ENCODE measurements around the gene ARF5. TPM values are rescaled to one million over a fixed set of nuclear protein-coding genes. Genes with fewer than 3 reads are reported as not detected.
A peak's percentile ranks its signal among the peaks of the same experiment; 100 is the strongest.
"Not testable (repeated sequence)": the region's sequence is repeated elsewhere in the genome, so short reads cannot be mapped to it uniquely, and the experiment has no call there.

ARF5 gene
- total RNA-seq (ENCODE audit: insufficient read depth, low replicate concordance): 139 TPM

DNA sequence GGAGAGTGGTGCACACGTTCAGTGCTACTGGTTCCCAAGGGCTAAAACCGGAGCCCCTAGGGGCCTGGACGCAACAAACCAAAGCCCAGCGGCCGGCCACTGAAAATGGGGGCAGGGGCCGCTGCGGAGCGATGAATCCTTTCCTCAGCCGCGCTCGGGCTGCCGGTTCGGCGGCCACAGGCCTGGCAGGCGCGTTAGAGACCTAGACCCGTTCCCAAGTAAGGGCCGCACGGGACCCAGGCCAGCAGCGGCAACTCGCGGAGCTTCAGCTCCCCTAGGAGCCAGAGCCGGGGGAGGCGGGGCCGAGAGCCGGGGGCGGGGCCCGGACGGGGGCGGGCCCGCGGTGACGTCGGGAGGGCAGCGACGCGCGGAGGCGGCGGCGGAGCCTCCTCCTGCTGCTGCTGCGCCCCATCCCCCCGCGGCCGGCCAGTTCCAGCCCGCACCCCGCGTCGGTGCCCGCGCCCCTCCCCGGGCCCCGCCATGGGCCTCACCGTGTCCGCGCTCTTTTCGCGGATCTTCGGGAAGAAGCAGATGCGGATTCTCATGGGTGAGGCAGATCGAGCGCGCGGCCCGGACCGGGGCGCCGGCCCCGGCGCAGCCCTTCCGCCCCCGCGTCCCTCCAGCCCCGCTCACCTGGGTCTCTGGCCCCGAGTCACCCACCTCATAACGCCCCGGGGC is at the start of gene ARF5:
Gene ARF5 (plus strand): TSS at position 393 of the 678 bp plus-strand sequence. CDS start 88 bp downstream, at position 481.
- peak; percentile 93 for DNase-seq (ENCODE audit: low spot score)

DNA sequence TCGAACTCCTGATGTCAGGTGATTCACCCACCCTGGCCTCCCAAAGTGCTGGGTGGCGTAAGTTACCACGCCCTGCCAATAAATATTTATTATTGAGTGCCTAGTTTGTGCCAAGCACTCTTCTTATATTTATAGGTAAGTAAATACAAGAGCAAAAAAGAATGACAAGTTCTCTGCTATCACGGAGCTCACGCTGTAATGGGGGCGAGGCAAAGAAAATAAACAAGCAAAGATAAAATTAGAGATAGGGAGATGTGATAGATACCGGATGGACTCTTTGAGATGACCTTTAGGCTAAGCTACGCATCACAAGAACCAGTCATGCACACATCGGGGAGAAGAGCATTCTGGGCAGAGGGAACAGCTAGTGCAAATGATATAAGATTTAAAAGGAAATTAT is 49.1 kb upstream of the ARF5 start:
- DNase-seq (ENCODE audit: low spot score): no peak

DNA sequence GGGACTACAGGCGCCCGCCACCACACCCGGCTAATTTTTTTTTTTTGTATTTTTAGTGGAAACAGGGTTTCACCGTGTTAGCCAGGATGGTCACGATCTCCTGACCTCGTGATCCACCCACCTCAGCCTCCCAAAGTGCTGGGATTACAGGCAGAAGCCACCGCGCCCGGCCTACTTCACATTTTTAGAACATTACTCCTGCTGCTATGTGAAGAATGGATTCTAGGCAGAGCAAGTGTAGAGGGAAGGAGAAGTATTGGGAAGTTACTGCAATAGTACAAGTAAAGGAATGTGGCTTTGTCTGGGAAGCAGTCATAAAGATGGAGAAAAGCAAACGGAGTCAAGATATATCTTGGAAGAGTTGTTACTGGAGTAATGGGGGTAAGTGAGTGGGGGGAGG is 47.8 kb upstream of the ARF5 start:
- not testable (repeated sequence) for DNase-seq (ENCODE audit: low spot score)

DNA sequence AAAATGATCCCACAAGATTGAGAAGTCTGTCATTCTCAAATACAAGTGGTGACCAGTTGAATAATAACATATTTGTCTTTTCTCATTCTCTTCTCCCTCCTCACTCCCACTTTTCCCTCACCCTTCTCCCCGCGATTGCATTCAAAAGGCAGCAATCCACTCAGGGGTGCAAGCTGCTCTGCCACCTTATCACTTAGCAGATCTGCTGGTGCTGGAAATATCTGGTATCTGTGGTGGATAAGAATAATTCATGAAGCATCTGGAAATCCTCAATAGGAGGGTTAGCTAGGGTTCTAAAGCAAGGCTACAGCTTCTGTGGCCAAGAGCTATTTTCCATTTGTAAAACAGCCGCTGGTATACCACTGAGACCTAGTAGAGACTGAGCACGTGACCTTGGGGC is 46.7 kb upstream of the ARF5 start:
- no peak for DNase-seq (ENCODE audit: low spot score)

DNA sequence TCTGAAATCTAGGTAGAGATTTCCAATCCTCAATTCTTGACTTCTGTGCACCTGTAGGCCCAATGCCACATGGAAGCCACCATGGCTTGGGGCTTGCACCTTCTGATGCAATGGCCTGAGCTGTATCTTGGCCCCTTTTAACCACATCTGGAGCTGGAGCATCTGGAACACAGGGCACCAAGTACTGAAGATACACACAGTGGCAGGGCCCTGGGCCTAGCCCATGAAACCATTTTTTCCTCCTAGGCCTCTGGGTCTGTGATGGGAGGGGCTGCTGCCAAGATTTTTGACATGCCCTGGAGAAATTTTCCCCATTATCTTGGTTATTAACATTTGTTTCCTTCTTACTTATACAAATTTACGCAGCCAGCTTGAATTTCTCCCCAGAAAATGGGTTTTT is 41.9 kb upstream of the ARF5 start:
- DNase-seq (ENCODE audit: low spot score): no peak

DNA sequence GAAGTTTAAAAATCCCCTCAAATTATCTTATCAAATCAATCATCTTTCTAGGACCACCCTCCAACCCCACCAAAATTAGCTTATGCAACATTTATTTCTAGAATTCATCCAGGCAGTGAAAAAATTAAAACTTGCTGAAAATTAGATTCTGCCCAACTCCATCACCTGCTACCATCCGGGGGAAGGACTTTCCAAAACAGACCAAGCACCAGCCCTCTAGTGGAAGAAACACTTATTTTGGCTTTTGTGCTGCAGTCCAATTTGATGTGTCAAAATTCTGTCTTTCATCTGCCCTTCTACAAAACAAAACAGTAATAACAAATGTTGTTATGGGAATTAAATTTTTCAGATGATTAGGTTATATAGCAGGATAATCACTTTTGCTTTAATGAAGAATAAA is 38.0 kb upstream of the ARF5 start:
- DNase-seq (ENCODE audit: low spot score): no peak

DNA sequence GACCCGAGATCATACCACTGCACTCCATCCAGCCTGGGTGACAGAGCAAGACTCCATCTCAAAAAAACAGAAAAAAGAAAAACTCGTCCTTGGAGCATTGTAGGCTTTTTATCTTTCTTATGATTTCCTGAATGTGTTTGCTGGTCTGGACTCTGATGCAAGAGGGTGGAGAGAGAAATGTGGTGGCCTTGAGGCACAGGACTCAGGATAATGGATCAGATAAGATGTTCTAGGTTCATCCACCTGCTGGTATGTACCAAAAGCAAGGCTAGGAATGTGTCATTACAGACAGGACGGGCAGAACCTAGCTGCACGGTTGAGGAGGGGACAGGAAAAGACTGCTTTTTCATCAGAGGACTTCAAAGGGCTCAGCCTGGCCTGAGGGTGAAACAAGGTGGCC is 36.3 kb upstream of the ARF5 start:
- DNase-seq (ENCODE audit: low spot score): no peak

DNA sequence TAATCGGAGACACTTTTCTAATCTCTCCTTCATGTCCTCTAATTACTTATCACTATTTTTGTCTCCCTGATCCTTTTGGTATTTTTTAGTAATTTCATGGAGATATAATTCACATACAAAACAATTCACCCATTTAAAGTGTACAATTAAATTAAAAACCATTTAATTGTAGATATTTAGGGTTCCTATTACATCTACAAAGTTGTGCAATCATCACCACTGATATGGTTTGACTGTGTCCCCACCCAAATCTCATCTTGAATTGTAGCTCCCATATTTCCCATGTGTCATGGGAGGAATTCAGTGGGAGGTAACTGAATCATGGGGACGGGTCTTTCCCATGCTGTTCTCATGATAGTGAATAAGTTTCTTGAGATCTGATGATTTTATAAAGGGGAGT is 31.8 kb upstream of the ARF5 start:
- no peak for DNase-seq (ENCODE audit: low spot score)

DNA sequence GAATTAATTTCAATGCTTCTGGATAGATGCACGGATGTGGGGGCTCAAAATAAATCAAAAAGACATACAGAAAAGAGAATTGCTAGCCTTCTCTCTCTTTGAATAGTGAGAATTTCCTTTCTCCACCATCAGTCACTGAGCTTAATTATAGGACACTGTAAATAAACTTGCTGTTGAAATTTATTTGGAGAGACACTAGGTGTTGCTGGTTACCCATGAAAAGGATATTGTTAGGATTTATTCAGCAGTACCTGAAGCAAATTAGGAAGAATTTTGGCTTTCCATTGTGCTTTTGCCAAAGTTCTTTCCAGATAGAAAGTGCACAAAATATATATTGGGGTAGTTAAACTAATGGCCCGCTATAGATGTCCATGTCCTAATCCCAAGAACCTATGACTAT is 30.4 kb upstream of the ARF5 start:
- no peak for DNase-seq (ENCODE audit: low spot score)

DNA sequence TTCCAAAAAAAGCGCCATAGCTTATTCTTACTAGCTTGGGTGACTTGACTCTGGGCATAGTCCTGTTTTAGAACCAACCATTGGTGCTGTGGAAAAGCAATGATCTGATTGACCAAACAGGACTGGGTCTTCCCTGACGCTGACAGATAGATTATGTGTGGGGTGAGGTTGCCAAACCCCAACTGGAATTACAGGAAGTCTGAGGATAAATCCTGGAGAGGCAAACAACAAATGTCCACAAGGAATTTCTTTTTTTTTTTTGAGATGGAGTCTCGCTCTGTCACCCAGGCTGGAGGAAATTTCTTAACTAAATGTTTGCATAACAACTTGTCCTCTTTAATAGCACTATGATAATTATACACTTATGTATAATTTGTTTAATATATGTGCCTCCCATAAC is 22.0 kb upstream of the ARF5 start:
- DNase-seq (ENCODE audit: low spot score): no peak

DNA sequence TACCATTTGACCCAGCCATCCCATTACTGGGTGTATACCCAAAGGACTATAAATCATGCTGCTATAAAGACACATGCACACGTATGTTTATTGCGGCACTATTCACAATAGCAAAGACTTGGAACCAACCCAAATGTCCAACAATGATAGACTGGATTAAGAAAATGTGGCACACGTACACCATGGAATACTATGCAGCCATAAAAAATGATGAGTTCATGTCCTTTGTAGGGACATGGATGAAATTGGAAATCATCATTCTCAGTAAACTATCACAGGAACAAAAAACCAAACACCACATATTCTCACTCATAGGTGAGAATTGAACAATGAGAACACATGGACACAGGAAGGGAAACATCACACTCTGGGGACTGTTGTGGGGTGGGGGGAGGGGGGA is 20.2 kb upstream of the ARF5 start:
- DNase-seq (ENCODE audit: low spot score): not testable (repeated sequence)

DNA sequence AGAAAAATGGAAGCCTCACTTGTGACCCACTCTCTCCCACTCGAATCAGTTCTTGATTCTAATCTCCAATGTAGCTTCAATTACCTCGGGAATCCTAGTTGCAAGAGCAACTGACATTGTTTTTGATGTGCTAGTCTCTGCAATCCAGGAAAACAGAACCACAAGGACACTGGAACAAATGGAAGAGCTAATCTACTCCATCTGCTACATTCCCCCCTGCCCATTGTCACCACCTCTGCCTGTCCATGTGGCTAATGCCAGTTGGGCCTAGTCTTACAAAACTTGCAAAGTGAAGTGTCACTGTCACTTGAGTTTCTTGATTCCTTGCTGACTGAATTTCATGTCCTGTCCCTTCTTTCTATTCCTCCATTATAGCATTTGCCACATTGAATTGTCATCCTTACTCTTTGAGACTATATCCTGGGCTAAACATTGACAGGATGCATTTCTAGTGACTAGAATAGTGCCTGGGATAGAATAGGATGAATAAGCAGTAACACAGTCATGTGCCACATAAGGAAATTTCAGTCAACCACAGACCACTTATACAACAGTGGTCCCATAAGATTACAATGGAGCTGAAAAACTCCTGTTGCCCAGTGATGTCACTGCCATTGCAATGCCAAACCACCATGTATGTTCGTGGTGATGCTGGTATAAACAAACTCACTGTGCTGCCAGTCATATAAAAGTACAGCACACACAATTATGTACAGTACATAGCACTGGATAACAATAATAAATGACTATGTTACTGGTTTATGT is 16.3 kb upstream of the ARF5 start:
- DNase-seq (ENCODE audit: low spot score): no peak

DNA sequence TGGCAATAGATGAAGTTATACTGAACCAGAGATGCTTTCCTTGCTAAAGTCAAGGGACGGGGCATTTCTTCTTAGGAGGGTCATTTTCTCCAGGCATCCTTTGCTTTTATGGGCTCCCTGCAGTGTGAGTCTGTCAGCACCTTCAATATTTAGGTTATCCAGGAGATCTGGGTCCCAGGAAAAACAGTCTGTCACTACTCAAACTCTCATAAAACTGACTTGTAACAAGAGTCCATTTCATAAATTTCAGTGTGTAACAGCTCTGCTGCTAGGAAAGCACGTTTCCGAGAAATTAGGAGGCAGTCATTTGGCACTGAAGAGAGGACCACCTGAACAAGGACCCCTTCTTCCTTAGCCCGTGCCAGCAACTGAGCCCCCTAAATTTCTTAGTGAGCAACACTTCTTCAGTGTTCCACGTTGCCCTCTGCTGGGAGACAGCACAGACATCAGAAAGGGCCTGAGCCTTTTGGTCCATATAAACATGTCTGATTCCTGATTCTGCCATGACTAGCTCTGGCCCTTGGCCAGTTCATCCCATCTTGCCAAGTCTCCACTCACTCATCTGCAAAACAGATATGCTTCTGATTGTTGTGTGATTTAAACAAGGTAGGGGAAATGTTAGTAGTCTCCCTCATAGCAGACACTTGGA is 10.1 kb upstream of the ARF5 start:
- no peak for DNase-seq (ENCODE audit: low spot score)

DNA sequence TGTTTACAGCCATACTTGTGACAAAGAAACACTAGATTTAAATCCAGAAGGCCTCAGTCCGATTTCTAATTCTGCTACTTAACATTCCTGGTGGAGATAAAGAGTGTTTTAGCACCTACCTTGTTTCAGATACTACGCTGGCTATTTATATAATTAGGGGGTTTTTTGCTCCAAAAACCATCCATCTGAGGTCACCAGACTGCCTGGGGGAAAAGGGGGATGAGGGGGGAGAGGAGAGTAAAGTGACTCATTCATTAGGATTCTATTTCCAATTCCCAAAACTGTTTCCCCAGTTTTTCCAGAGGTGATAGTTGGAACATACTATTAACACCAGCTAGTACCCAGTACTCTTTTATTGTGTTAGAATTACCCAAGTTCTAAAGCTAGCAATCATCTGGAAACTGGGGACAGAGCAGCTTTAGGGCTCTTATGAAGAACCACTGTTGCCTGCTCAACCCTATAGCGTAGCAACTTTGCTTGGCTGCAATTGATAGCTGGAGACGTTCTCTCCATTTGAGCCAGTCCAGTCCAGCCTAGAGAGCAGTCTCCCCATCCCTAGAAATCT is 9.4 kb upstream of the ARF5 start:
- DNase-seq (ENCODE audit: low spot score): no peak

DNA sequence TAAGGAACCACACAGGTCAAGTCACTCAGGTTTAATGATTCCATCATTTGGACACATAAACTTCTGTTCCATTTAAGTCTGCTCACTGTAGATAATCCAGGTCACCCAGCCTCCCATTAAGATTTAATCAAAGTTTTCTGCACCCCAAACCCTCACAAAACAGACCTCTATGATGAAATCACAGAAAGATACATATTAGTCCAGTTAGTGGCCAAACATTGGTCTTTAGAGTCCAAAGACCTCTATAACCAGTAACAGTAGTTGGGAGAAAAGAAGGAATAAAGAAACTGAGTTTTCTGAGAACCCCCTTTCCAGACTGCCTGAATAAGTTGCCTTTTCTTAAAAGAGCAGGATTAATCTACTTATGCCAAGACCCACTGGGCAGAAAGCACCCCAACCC is 7.6 kb upstream of the ARF5 start:
- DNase-seq (ENCODE audit: low spot score): no peak

DNA sequence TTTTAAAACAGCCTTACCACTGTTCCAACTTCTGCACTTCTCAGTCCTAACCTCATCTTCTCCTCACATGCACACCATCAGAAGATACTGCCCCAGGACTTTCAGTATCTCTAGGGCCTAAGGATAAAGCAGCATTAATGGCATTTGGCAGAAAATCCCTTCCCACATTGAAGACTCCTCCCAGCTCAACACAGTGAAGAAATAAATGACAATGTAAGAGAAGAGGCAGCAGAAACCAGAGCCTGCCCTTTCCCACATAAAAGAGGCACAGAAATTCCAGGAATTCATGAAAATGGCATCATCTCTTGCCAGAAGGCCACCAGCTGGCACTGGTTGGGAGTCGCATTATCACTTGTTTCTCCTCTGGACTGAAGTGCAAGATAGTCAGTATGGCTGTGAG is 6.5 kb upstream of the ARF5 start:
- DNase-seq (ENCODE audit: low spot score): no peak

DNA sequence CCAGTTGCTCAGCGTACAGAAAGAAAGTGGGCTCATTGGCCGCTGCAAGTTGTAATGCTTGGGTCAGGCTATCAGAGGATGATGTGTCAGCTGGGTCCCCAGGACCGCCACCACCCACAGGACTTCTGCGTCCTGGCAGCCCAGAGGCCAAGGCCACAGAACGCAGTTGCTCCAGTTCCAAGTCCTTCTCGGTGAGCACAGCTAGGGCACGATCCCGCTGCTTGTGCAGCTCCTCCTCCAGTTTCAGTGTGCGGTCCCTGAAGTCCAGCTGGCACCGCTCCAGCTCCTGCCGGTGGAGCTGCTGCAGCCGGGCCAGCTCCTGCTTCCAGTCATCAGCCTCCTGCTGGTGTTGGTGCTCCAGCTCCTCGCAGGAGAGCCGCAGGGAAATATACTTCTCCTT is 5.8 kb upstream of the ARF5 start:
- no peak for DNase-seq (ENCODE audit: low spot score)

DNA sequence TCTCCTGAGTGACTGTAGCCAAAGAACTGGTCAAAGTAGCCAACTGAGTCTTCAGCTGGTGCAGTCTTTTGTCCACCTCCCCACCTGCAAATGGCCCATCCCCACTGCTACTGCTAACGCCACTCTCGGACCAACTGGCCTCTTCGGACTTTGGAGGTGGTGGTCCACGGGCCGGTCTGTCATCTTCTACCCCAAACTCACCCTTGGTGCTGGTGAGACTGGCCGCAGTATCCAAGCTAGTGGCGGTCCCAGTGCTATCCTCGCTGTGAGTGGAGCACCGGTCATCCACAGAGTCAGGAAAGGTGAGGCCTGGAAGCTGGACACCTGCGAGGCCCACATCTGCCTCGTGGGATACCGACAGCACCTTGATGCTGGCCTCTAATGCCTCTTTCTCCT is 3.6 kb upstream of the ARF5 start:
- no peak for DNase-seq (ENCODE audit: low spot score)

DNA sequence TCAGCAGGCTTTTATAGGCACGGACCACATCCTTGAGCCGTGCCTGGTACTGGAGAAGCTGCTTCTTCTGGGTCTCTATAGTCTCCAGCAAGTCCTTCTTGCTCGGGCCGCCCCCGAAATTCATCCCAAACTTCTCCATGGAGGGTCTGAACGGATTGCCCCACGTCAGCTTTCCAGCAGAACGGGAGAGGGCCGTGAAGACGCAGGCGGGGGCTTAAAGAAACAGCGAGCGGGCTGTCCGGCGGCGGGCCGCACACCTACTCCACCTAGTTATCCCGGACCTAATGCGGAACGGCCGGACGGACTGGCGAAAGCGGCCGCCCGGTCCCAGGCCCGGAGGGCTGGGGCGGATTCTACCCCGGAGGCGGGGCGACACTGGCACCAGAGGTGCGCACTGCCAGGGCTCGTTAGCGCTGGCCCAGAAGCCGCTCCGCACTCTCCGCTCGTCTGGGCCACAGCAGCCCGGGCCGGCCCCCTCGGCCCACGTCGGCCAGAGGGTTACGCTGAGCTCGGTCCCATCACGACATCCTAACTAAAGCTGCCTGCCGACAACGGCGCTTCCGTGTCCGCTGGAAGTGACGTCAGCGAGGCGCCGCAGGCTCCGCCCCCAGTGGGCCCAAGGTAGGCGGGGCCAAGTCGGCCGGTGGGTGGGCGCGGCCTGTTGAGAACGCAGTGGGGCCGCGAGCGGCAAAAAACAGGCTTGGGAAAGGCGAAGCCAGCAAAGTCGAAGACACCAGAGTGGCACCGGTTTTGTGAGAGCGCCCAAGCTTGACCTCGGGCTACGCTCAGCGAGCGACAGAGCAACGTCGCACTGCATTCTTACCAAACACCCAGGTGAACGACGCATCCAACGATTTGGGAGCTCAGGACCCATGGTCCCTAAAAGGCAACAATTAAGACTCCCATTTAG is 2.9 kb upstream of the ARF5 start, which contains the start of gene GCC1:
Gene GCC1 (minus strand): TSS at position 553 of the 910 bp plus-strand sequence. CDS start 414 bp downstream, at position 139.
- peak; percentile 92 for DNase-seq (ENCODE audit: low spot score)

DNA sequence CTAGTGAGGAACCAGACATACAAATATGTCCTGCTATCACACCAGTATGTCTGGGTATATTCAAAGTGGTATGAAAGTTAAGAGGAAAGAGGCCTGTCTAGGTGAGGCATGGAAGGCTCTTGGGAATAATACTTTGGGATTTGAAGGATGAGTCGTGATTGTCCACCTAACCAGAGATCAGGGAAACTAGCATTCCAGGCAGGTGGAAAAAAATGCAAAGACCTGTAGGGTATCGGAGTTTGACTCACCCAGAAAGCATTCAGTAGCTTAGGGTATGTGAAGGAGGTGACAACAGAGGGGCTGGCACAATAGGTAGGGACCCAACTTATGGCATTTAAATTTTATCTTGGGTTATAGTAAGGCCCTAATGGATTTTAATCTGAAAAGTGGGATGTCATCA is 1.9 kb upstream of the ARF5 start:
- DNase-seq (ENCODE audit: low spot score): no peak

DNA sequence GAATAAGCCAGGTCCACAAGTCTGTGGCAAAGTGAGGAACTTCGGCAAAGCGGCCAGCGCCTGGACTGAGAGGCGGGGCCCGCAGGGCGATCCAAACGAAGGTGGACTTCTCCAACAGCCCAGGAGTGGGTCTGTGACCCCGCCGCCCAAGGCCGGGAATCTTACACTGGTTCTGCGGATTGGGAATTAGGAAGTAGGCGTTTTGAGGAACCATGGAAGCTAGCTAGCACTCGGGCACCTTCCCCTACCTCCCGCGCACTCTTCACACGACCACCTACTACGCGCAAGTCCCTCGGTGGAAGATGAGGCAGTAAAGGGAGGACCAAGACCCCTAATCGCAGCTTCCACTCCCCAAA is 570 bp upstream of the ARF5 start:
- no peak for DNase-seq (ENCODE audit: low spot score)

Data from umbilical cord (tissue), 2 donors.